Astrocyte (in vitro differentiated cells and primary cell): ENCODE measurements around the gene LRIG1. TPM values are rescaled to one million over a fixed set of nuclear protein-coding genes. Genes with fewer than 3 reads are reported as not detected.

Source experiments
- DNase-seq: peaks from one replicate; pipeline ENCODE4 v3.0.0-alpha.2; 2010; ENCODE audit warnings: low read depth
- FAIRE-seq: peaks from 2 replicates; lab custom pipeline; 2011; peaks lifted over from hg19 to GRCh38; lab: Jason Lieb, UNC
- H2AFZ ChIP-seq: 2 replicates; pipeline ENCODE4 v1.6.0; 2012; ENCODE audit warnings: low read depth, low read length, inconsistent platforms
- H3K27ac ChIP-seq: 2 replicates; pipeline ENCODE4 v1.5.1; 2011; ENCODE audit warnings: low read depth, low read length, inconsistent platforms
- H3K27me3 ChIP-seq: 2 replicates; pipeline ENCODE4 v1.6.0; 2011; ENCODE audit warnings: low read length, inconsistent platforms; ENCODE audit not compliant: insufficient read depth
- H3K36me3 ChIP-seq: 2 replicates; pipeline ENCODE4 v1.5.1; 2011; ENCODE audit warnings: low read length, inconsistent platforms; ENCODE audit not compliant: insufficient read depth
- H3K4me1 ChIP-seq: 2 replicates; pipeline ENCODE4 v1.5.1; 2011; ENCODE audit warnings: low read length, inconsistent platforms; ENCODE audit not compliant: insufficient read depth
- H3K4me2 ChIP-seq: 2 replicates; pipeline ENCODE4 v1.6.0; 2012; ENCODE audit warnings: low read length, inconsistent platforms
- H3K4me3 ChIP-seq: 2 replicates; pipeline ENCODE4 v1.5.1; 2011; ENCODE audit warnings: low read depth, mild to moderate bottlenecking, low read length, inconsistent platforms; ENCODE audit not compliant: insufficient read depth
- H3K79me2 ChIP-seq: 2 replicates; pipeline ENCODE4 v1.6.0; 2012; ENCODE audit warnings: mild to moderate bottlenecking, low read length, inconsistent platforms; ENCODE audit not compliant: insufficient read depth
- H3K9ac ChIP-seq: 2 replicates; pipeline ENCODE4 v1.6.0; 2012; ENCODE audit warnings: mild to moderate bottlenecking, low read length, inconsistent platforms
- H3K9me3 ChIP-seq: 2 replicates; pipeline ENCODE4 v1.5.1; 2012; ENCODE audit warnings: low read depth, mild to moderate bottlenecking, low read length, inconsistent platforms; ENCODE audit not compliant: insufficient read depth
- H4K20me1 ChIP-seq: 2 replicates; pipeline ENCODE4 v1.6.0; 2012; ENCODE audit warnings: low read length, inconsistent platforms; ENCODE audit not compliant: insufficient read depth
- H3K27ac Mint-ChIP-seq: one replicate; pipeline ENCODE4 v1.8.0; 2021; ENCODE audit warnings: mild to moderate bottlenecking, mixed read lengths; ENCODE audit not compliant: unreplicated experiment
- H3K27me3 Mint-ChIP-seq: one replicate; pipeline ENCODE4 v1.8.0; 2021; ENCODE audit warnings: low read depth, mixed read lengths; ENCODE audit not compliant: unreplicated experiment
- H3K36me3 Mint-ChIP-seq: one replicate; pipeline ENCODE4 v1.8.0; 2021; ENCODE audit warnings: low read depth, mixed read lengths; ENCODE audit not compliant: unreplicated experiment
- H3K4me1 Mint-ChIP-seq: one replicate; pipeline ENCODE4 v1.8.0; 2021; ENCODE audit warnings: low read depth, mixed read lengths; ENCODE audit not compliant: unreplicated experiment
- H3K4me3 Mint-ChIP-seq: one replicate; pipeline ENCODE4 v1.8.0; 2021; ENCODE audit warnings: mild to moderate bottlenecking, moderate library complexity, mixed read lengths; ENCODE audit not compliant: unreplicated experiment
- H3K9me3 Mint-ChIP-seq: one replicate; pipeline ENCODE4 v1.8.0; 2021; ENCODE audit warnings: mild to moderate bottlenecking, mixed read lengths; ENCODE audit not compliant: unreplicated experiment
- EZH2 ChIP-seq: IDR thresholded peaks from 2 replicates; pipeline ENCODE4 v1.6.1; 2012; ENCODE audit warnings: mild to moderate bottlenecking, low read length, inconsistent platforms; ENCODE audit not compliant: insufficient read depth
- total RNA-seq: library from RNA; stranded (reverse); gene quantifications from 2 replicates; pipeline ENCODE4 v1.2.1, GENCODE V29; 2021
- TF ChIP-seq, protein P1 (sequence below): IDR thresholded peaks from 2 replicates; pipeline ENCODE4 v1.5.1; 2011; ENCODE audit warnings: low read depth, mild to moderate bottlenecking, inconsistent platforms, low read length, moderate library complexity; ENCODE audit not compliant: insufficient read depth

LRIG1 gene
- total RNA-seq, 1 donor from 2014 or later: 39.7 TPM

GRCh38 chr3:66427951-66428474 lies 72.8 kb downstream of the LRIG1 start:
- H3K4me3 ChIP-seq: no peak overlapping the region
- H3K4me3 Mint-ChIP-seq: no peak overlapping the region
- H3K9ac ChIP-seq: peak overlapping the region; percentile 68

GRCh38 chr3:66427352-66427751 lies 73.5 kb downstream of the LRIG1 start:
- Histone ChIP-seq H3K36me3 (no peaks in the 10 kb centered on the region), H4K20me1 (no peaks in the 10 kb centered on the region), H3K4me3 (no peak overlapping the region), H2AFZ (no peak overlapping the region), H3K4me2 (peak overlapping the region; percentile 1), H3K4me1 (peaks cover 55% of the 10 kb centered on the region), H3K9ac (no peak overlapping the region), H3K27me3 (no peaks in the 10 kb centered on the region), H3K79me2 (peaks cover 65% of the 10 kb centered on the region), H3K9me3 (no peaks in the 10 kb centered on the region), H3K27ac (peak overlapping the region; percentile 86)
- peak overlapping the region; percentile 5 for H3K4me3 Mint-ChIP-seq
- TF ChIP-seq EZH2: no peak
- TF ChIP-seq, protein P1, sequence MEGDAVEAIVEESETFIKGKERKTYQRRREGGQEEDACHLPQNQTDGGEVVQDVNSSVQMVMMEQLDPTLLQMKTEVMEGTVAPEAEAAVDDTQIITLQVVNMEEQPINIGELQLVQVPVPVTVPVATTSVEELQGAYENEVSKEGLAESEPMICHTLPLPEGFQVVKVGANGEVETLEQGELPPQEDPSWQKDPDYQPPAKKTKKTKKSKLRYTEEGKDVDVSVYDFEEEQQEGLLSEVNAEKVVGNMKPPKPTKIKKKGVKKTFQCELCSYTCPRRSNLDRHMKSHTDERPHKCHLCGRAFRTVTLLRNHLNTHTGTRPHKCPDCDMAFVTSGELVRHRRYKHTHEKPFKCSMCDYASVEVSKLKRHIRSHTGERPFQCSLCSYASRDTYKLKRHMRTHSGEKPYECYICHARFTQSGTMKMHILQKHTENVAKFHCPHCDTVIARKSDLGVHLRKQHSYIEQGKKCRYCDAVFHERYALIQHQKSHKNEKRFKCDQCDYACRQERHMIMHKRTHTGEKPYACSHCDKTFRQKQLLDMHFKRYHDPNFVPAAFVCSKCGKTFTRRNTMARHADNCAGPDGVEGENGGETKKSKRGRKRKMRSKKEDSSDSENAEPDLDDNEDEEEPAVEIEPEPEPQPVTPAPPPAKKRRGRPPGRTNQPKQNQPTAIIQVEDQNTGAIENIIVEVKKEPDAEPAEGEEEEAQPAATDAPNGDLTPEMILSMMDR: no peak
- no peaks in the 10 kb centered on the region for H3K27me3 Mint-ChIP-seq
- no peak for FAIRE-seq
- peak overlapping the region; percentile 89 for H3K27ac Mint-ChIP-seq
- peaks cover 5% of the 10 kb centered on the region for H3K9me3 Mint-ChIP-seq
- peaks cover 72% of the 10 kb centered on the region for H3K4me1 Mint-ChIP-seq
- DNase-seq: no peak
- peaks cover 17% of the 10 kb centered on the region for H3K36me3 Mint-ChIP-seq

More at GRCh38 chr3:66427951-66428474, 72.8 kb downstream of the LRIG1 start:
- H3K4me1 Mint-ChIP-seq: peaks cover 75% of the 10 kb centered on the region
- H3K27ac ChIP-seq: peak overlapping the region; percentile 86
- no peaks in the 10 kb centered on the region for H3K27me3 ChIP-seq
- peak overlapping the region; percentile 89 for H3K27ac Mint-ChIP-seq
- no peaks in the 10 kb centered on the region for H3K36me3 ChIP-seq
- H3K27me3 Mint-ChIP-seq: no peaks in the 10 kb centered on the region
- peaks cover 3% of the 10 kb centered on the region for H3K9me3 Mint-ChIP-seq
- FAIRE-seq (no peak), DNase-seq (no peak)
- peaks cover 60% of the 10 kb centered on the region for H3K4me1 ChIP-seq
- H3K79me2 ChIP-seq: peaks cover 67% of the 10 kb centered on the region
- peak overlapping the region; percentile 63 for H3K4me2 ChIP-seq
- H2AFZ ChIP-seq: no peak overlapping the region
- H3K9me3 ChIP-seq: no peaks in the 10 kb centered on the region
- no peaks in the 10 kb centered on the region for H4K20me1 ChIP-seq
- TF ChIP-seq, protein P1: no peak
- no peak for TF ChIP-seq EZH2
- H3K36me3 Mint-ChIP-seq: peaks cover 12% of the 10 kb centered on the region

DNA sequence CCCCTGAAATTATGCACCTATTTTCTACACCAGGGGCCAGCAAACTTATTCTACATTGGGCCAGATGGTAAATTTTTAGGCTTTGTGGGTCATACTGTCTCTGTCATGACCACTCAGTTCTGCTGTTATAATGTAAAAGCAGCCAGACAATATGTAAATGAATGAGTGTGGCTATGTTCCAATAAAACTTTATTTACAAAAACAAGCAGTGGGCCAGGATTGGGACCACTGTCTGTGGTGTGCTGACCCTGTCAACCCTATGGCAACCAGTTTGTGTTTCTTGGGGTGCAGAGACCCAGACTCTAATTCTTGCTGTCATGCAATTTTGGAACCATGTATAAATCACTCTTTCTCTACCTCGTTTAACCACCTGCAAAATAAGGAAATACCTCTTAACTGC lies 74.7 kb downstream of the LRIG1 start:
- H3K9me3 ChIP-seq: peaks cover 7% of the 10 kb centered on the region
- TF ChIP-seq, protein P1: no peak
- no peak for TF ChIP-seq EZH2
- peaks cover 18% of the 10 kb centered on the region for H3K36me3 Mint-ChIP-seq

More for the DNA sequence above, 74.7 kb downstream of the LRIG1 start:
- Histone ChIP-seq H3K36me3 (no peaks in the 10 kb centered on the region), H3K4me3 (no peak overlapping the region), H3K27me3 (no peaks in the 10 kb centered on the region), H3K4me2 (no peak overlapping the region), H3K27ac (no peak overlapping the region), H3K79me2 (peaks cover 60% of the 10 kb centered on the region), H3K9ac (no peak overlapping the region), H2AFZ (no peak overlapping the region), H3K4me1 (peaks cover 43% of the 10 kb centered on the region), H4K20me1 (no peaks in the 10 kb centered on the region)
- FAIRE-seq: no peak
- DNase-seq: no peak
- H3K27ac Mint-ChIP-seq: no peak overlapping the region
- H3K4me3 Mint-ChIP-seq: no peak overlapping the region
- H3K4me1 Mint-ChIP-seq: peaks cover 62% of the 10 kb centered on the region
- no peaks in the 10 kb centered on the region for H3K27me3 Mint-ChIP-seq
- peaks cover 10% of the 10 kb centered on the region for H3K9me3 Mint-ChIP-seq
